Islet precursor cell (in vitro differentiated cells): Measurements from ENCODE around the gene RYR2.

ENCODE experiments used
- DNase-seq: peaks from one replicate; pipeline ENCODE4 v3.0.0-alpha.2; 2018

RYR2 gene

GRCh38 chr1:237878406-237878805 is 836.4 kb downstream of the RYR2 start:
- DNase-seq, result no peak

- no peak for DNase-seq
Observed at GRCh38 chr1:237879195-237879594, 837.2 kb downstream of the RYR2 start.
